Peyer's patch (tissue), 4 donors: Measurements from ENCODE around the gene MAPKBP1. TPM values are rescaled to one million over a fixed set of nuclear protein-coding genes. Genes with fewer than 3 reads are reported as not detected.
A peak's percentile ranks its signal among the peaks of the same experiment; 100 is the strongest.

Experiments used
- DNase-seq, 3 donors: peaks; one replicate each; pipeline ENCODE4 v3.0.0-alpha.2; 2017 to 2019
- H3K27ac ChIP-seq, 4 donors: fragments of 200-600 bp; sonication (generic); one replicate each; pipeline ENCODE4 v1.5.1; 2016 to 2019
- H3K27me3 ChIP-seq, 2 donors: fragments of 200-600 bp; sonication (generic); one replicate each; pipeline ENCODE4 v1.5.1; 2019
- H3K36me3 ChIP-seq, 3 donors: fragments of 200-600 bp; sonication (generic); one replicate each; pipeline ENCODE4 v1.5.1; 2016 to 2019
- H3K4me1 ChIP-seq, 4 donors: fragments of 200-600 bp; sonication (generic); one replicate each; pipeline ENCODE4 v1.5.1; 2016 to 2019
- H3K4me3 ChIP-seq, 4 donors: fragments of 200-600 bp; sonication (generic); 1 replicate in 3 of 4; 2 replicates in 1 of 4; pipeline ENCODE4 v1.5.1; 2016 to 2019; ENCODE audit warnings: mild to moderate bottlenecking in 1 of 4
- H3K9me3 ChIP-seq, 4 donors: fragments of 200-600 bp; sonication (generic); one replicate each; pipeline ENCODE4 v1.5.1; 2016 to 2019; ENCODE audit warnings: mild to moderate bottlenecking in 1 of 4
- CTCF ChIP-seq, 6 experiments: fragments of 450-650 bp in 4 of 6; fragments of 200-600 bp in 2 of 6; sonication (generic) in 1 of 6; IDR thresholded peaks; one replicate each; pipeline ENCODE4 v1.5.1; 2017 to 2019; ENCODE audit warnings: antibody characterized with exemption in 6 of 6, mild to moderate bottlenecking in 3 of 6, moderate library complexity in 1 of 6
- POLR2A ChIP-seq, 2 donors: fragments of 450-650 bp; IDR thresholded peaks; one replicate each; pipeline ENCODE4 v1.5.1; 2017; ENCODE audit warnings: antibody characterized with exemption in 2 of 2, mild to moderate bottlenecking in 2 of 2, moderate library complexity in 2 of 2
- total RNA-seq, 4 donors: library from RNA; depleted of rRNA; stranded (reverse); fragments of >200 nt; gene quantifications; one replicate each; pipeline ENCODE4 v1.1.0, GENCODE V29; 2016

Gene MAPKBP1
- total RNA-seq, 4 donors from 2014 or later = 29.7 to 69.8 (median 48.7) TPM

- no peaks in the 10 kb centered on the region for H3K9me3 ChIP-seq
- no peak for TF ChIP-seq CTCF (IDR thresholded peaks at IDR 0.05)
- no peak for TF ChIP-seq POLR2A (IDR thresholded peaks at IDR 0.05)
- H3K27me3 ChIP-seq = no peaks in the 10 kb centered on the region
- no peak for DNase-seq
- no peaks in the 10 kb centered on the region for H3K36me3 ChIP-seq
- H3K27ac ChIP-seq = no peak overlapping the region
- H3K4me3 ChIP-seq = no peak overlapping the region
- peaks cover 0 to 39% (median 4%) of the 10 kb centered on the region in 4 donors for H3K4me1 ChIP-seq
These were observed 5.4 kb downstream of the MAPKBP1 start for GRCh38 chr15:41779662-41780157.

- no peaks in the 10 kb centered on the region for H3K36me3 ChIP-seq
- H3K27me3 ChIP-seq = no peaks in the 10 kb centered on the region
- DNase-seq = no peak
- H3K4me1 ChIP-seq = peaks cover 0 to 36% (median 3%) of the 10 kb centered on the region in 4 donors
- TF ChIP-seq CTCF (IDR thresholded peaks at IDR 0.05) (no peak), POLR2A (IDR thresholded peaks at IDR 0.05) (no peak)
- no peak overlapping the region for H3K4me3 ChIP-seq
- peak overlapping the region in 1 of 4 donors; percentile 28 for H3K27ac ChIP-seq
- no peaks in the 10 kb centered on the region for H3K9me3 ChIP-seq
These were observed 6.0 kb downstream of the MAPKBP1 start for GRCh38 chr15:41780266-41780665.

- no peaks in the 10 kb centered on the region for H3K9me3 ChIP-seq
- H3K4me3 ChIP-seq = no peak overlapping the region
- no peaks in the 10 kb centered on the region for H3K27me3 ChIP-seq
- H3K36me3 ChIP-seq = no peaks in the 10 kb centered on the region
- TF ChIP-seq CTCF (IDR thresholded peaks at IDR 0.05) (no peak), POLR2A (IDR thresholded peaks at IDR 0.05) (no peak)
- peaks cover 0 to 31% (median under 1%) of the 10 kb centered on the region in 4 donors for H3K4me1 ChIP-seq
- no peak for DNase-seq
- H3K27ac ChIP-seq = peak overlapping the region in 1 of 4 donors; percentile 28
These were observed 6.4 kb downstream of the MAPKBP1 start for GRCh38 chr15:41780727-41781126.

- DNase-seq = peak in 1 of 3 donors; percentile 62
- no peak overlapping the region for H3K27ac ChIP-seq
- H3K27me3 ChIP-seq = no peaks in the 10 kb centered on the region
- no peak overlapping the region for H3K4me3 ChIP-seq
- peaks cover 0 to 14% (median 0%) of the 10 kb centered on the region in 4 donors for H3K4me1 ChIP-seq
- H3K36me3 ChIP-seq = no peaks in the 10 kb centered on the region
- no peaks in the 10 kb centered on the region for H3K9me3 ChIP-seq
- TF ChIP-seq POLR2A (IDR thresholded peaks at IDR 0.05) (no peak), CTCF (IDR thresholded peaks at IDR 0.05) (no peak)
These were observed 8.3 kb downstream of the MAPKBP1 start for GRCh38 chr15:41782371-41783282.

- TF ChIP-seq CTCF (IDR thresholded peaks at IDR 0.05) = no peak
- TF ChIP-seq POLR2A (IDR thresholded peaks at IDR 0.05) = no peak
- no peak for DNase-seq
- Histone ChIP-seq H3K9me3 (no peaks in the 10 kb centered on the region), H3K36me3 (no peaks in the 10 kb centered on the region), H3K4me1 (peaks cover 0 to 19% (median 0%) of the 10 kb centered on the region in 4 donors), H3K27ac (no peak overlapping the region), H3K4me3 (no peak overlapping the region), H3K27me3 (no peaks in the 10 kb centered on the region)
These were observed 9.0 kb downstream of the MAPKBP1 start for GRCh38 chr15:41783296-41783695.
